HepG2 (cell line): Measurements from ENCODE around the gene NDE1. TPM values are rescaled to one million over a fixed set of nuclear protein-coding genes. Genes with fewer than 3 reads are reported as not detected.

ENCODE experiments used
- CENPX ChIP-seq: sonication (generic); formaldehyde crosslinking; IDR thresholded peaks from 2 replicates; pipeline ENCODE4 v1.9.0; 2021; ENCODE audit warnings: mild to moderate bottlenecking, missing genetic modification reagents, moderate library complexity
- HNF4G ChIP-seq, 2 experiments: sonication (generic) in 1 of 2; formaldehyde crosslinking in 1 of 2; IDR thresholded peaks; 2 replicates each; pipeline versions ENCODE4 v1.4.0 to v1.6.1; 2011 to 2020; ENCODE audit warnings: borderline replicate concordance in 2 of 2, low read depth in 2 of 2, mild to moderate bottlenecking in 2 of 2, low read length in 1 of 2, missing genetic modification reagents in 1 of 2, moderate library complexity in 1 of 2
- HNRNPH1 ChIP-seq: fragments of 200-400 bp; formaldehyde crosslinking; optimal IDR thresholded peaks from 2 replicates; pipeline ENCODE3; 2017; ENCODE audit warnings: mild to moderate bottlenecking, low read depth, low read length
- KMT2B ChIP-seq: IDR thresholded peaks from 2 replicates; pipeline ENCODE4 v1.6.1; 2016; ENCODE audit warnings: missing genetic modification reagents, missing compliant biosample characterization
- MBD4 ChIP-seq: IDR thresholded peaks from 2 replicates; pipeline ENCODE4 v1.6.1; 2012; ENCODE audit warnings: low read length, inconsistent platforms, borderline replicate concordance
- MLLT10 ChIP-seq: sonication (generic); formaldehyde crosslinking; IDR thresholded peaks from 2 replicates; pipeline ENCODE4 v1.4.0; 2020; ENCODE audit warnings: missing genetic modification reagents
- NFKBIZ ChIP-seq: IDR thresholded peaks from 2 replicates; pipeline ENCODE4 v1.6.1; 2018; ENCODE audit warnings: missing genetic modification reagents, missing compliant biosample characterization
- NONO ChIP-seq, 2 experiments: fragments of 450-650 bp in 1 of 2; sonication (generic) in 1 of 2; formaldehyde crosslinking in 1 of 2; IDR thresholded peaks in 1 of 2; conservative IDR thresholded peaks in 1 of 2; 2 replicates each; pipeline versions ENCODE4 v1.6.1 to v1.8.0; 2017 to 2022; ENCODE audit warnings: mild to moderate bottlenecking in 1 of 2, missing genetic modification reagents in 1 of 2, moderate library complexity in 1 of 2
- NR2C2 ChIP-seq: sonication (generic); formaldehyde crosslinking; IDR thresholded peaks from 2 replicates; pipeline ENCODE4 v1.4.0; 2020; ENCODE audit warnings: missing genetic modification reagents, mild to moderate bottlenecking, moderate library complexity, borderline replicate concordance
- REL ChIP-seq: sonication (generic); formaldehyde crosslinking; conservative IDR thresholded peaks from 2 replicates; pipeline ENCODE4 v1.8.0; 2022; ENCODE audit warnings: mild to moderate bottlenecking, missing genetic modification reagents, moderate library complexity
- SCMH1 ChIP-seq: sonication (generic); formaldehyde crosslinking; IDR thresholded peaks from 2 replicates; pipeline ENCODE4 v1.9.0; 2021; ENCODE audit warnings: missing genetic modification reagents, mild to moderate bottlenecking, borderline replicate concordance
- TARDBP ChIP-seq: sonication (generic); formaldehyde crosslinking; IDR thresholded peaks from 2 replicates; pipeline ENCODE4 v1.8.0; 2022; ENCODE audit warnings: mild to moderate bottlenecking, missing genetic modification reagents
- TBL1XR1 ChIP-seq: fragments of 150-350 bp; IDR thresholded peaks from 2 replicates; pipeline ENCODE4 v1.6.1; 2014; ENCODE audit warnings: borderline replicate concordance, low read length; ENCODE audit not compliant: partially characterized antibody
- ZNF496 ChIP-seq: sonication (generic); formaldehyde crosslinking; IDR thresholded peaks from 2 replicates; pipeline ENCODE4 v1.8.1; 2023; ENCODE audit warnings: mild to moderate bottlenecking, moderate library complexity, missing genetic modification reagents; ENCODE audit not compliant: insufficient replicate concordance
- ZNF577 ChIP-seq: sonication (generic); formaldehyde crosslinking; IDR thresholded peaks from 2 replicates; pipeline ENCODE4 v1.4.0; 2020; ENCODE audit warnings: mild to moderate bottlenecking, low read depth, missing genetic modification reagents, borderline replicate concordance
- ZNF768 ChIP-seq: sonication (generic); formaldehyde crosslinking; IDR thresholded peaks from 2 replicates; pipeline ENCODE4 v1.4.0; 2020; ENCODE audit warnings: missing genetic modification reagents
- ZSCAN20 ChIP-seq: sonication (generic); formaldehyde crosslinking; IDR thresholded peaks from 2 replicates; pipeline ENCODE4 v1.4.0; 2020; ENCODE audit warnings: missing genetic modification reagents, mild to moderate bottlenecking, borderline replicate concordance
- polyA plus RNA-seq, 8 experiments: library from polyadenylated mRNA; depleted of rRNA in 3 of 8; stranded (reverse) in 7 of 8; unstranded in 1 of 8; fragments of >200 nt; fragmentation: Illumina TruSeq in 4 of 8; extraction: Trizol in 4 of 8; gene quantifications; 2 replicates each; pipeline versions ENCODE4 v1.2.1 to v1.2.3, GENCODE V29; 2011 to 2016; ENCODE audit warnings: low read depth in 4 of 8, missing spikeins in 1 of 8, mixed read lengths in 1 of 8; ENCODE audit not compliant: insufficient read depth in 1 of 8
- total RNA-seq, 5 experiments: library from RNA; depleted of rRNA; stranded (reverse); fragments of >200 nt; fragmentation: Illumina TruSeq; extraction: Trizol; gene quantifications; 2 replicates each; pipeline ENCODE4 v1.2.3, GENCODE V29; 2016; ENCODE audit warnings: low read depth in 1 of 5
- TF ChIP-seq, protein P1 (sequence below): IDR thresholded peaks from 2 replicates; pipeline ENCODE4 v1.6.1; 2016
- TF ChIP-seq, protein P2 (sequence below): IDR thresholded peaks from 2 replicates; pipeline ENCODE4 v1.6.1; 2016; ENCODE audit warnings: control low read depth
- TF ChIP-seq, protein P3 (sequence below): sonication (generic); formaldehyde crosslinking; IDR thresholded peaks from 2 replicates; pipeline ENCODE4 v1.4.0; 2020; ENCODE audit warnings: low read depth, mild to moderate bottlenecking, missing genetic modification reagents
- TF ChIP-seq, protein P4 (sequence below): sonication (generic); formaldehyde crosslinking; conservative IDR thresholded peaks from 2 replicates; pipeline ENCODE4 v1.8.1; 2023; ENCODE audit warnings: missing genetic modification reagents
- TF ChIP-seq, protein P5 (sequence below): sonication (generic); formaldehyde crosslinking; IDR thresholded peaks from 2 replicates; pipeline ENCODE4 v1.5.0; 2020; ENCODE audit warnings: missing genetic modification reagents

Gene NDE1
- total and polyA plus RNA-seq, 2 of the 13 experiments (the other 11 are each of a cell fraction or from before 2014, with no cell fraction given) = 40.9 to 72.5 TPM

DNA sequence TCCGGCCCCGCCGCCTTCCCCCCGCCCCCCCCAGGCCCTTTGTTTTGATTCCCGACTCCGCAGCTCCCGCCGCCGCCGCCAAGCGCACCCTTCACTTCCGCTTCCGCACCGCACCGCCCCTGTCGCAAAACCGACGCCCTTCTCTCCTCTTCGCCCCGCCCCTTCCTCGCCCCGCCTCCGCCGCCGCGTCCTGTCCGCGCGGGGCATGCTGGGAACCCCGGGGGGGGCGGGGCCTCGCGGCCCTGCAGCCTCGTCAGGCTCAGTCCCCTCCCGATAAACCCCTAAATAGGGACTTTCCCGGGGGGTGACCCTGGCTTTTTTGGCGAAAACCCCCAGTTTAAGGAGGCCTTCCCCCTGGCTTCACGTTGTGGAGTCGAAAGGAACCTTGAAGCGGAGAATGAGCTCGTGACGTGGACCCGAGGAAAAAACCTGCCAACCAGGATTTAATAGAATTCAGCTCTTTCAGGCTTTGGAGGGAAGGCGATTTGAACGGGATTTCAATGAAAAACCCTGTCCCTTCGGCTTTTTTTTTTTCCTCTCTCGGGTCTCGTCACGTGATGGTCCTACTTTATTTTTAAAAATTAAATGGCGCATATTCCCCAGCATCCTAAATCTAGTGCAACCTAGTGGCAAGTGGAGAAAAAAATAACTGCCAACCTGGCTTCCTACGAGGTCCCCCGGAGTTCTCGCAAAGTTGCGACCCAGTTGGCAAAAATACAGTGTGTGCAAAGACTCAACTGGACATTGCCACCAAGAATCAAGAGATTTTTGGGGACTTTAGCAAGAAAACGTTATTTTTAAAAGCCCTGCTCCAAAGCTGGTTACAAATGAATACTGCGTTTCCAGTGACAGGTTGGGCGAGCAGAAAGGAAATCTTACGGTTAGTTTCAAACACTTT, 6.7 kb upstream of the NDE1 start, which contains the start of gene MARF1 (continued):
- TF ChIP-seq ZNF768 (CRISPR knock-in tag) = 0 out of 2 replicates have a peak, but pooled peaks have one; percentile 22
- TF ChIP-seq, protein P1, sequence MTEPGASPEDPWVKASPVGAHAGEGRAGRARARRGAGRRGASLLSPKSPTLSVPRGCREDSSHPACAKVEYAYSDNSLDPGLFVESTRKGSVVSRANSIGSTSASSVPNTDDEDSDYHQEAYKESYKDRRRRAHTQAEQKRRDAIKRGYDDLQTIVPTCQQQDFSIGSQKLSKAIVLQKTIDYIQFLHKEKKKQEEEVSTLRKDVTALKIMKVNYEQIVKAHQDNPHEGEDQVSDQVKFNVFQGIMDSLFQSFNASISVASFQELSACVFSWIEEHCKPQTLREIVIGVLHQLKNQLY (CRISPR knock-in tag) = no peak; the same call in none of the 2 replicates
- TF ChIP-seq HNRNPH1 = peak; percentile 91
- TF ChIP-seq, protein P2, sequence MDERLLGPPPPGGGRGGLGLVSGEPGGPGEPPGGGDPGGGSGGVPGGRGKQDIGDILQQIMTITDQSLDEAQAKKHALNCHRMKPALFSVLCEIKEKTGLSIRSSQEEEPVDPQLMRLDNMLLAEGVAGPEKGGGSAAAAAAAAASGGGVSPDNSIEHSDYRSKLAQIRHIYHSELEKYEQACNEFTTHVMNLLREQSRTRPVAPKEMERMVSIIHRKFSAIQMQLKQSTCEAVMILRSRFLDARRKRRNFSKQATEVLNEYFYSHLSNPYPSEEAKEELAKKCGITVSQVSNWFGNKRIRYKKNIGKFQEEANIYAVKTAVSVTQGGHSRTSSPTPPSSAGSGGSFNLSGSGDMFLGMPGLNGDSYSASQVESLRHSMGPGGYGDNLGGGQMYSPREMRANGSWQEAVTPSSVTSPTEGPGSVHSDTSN (CRISPR knock-in tag) = 0 out of 2 replicates have a peak, but pooled peaks have one; percentile 43
- TF ChIP-seq SCMH1 (CRISPR knock-in tag) = no peak
- TF ChIP-seq ZSCAN20 = no peak; the same call in 1 of the 2 replicates
- peak; percentile 78 for TF ChIP-seq TBL1XR1
- no peak for TF ChIP-seq ZNF496 (CRISPR knock-in tag)
- TF ChIP-seq MBD4 = no peak
- peak; percentile 58; the same call in 1 of the 2 replicates for TF ChIP-seq REL (CRISPR knock-in tag)
- TF ChIP-seq, protein P3, sequence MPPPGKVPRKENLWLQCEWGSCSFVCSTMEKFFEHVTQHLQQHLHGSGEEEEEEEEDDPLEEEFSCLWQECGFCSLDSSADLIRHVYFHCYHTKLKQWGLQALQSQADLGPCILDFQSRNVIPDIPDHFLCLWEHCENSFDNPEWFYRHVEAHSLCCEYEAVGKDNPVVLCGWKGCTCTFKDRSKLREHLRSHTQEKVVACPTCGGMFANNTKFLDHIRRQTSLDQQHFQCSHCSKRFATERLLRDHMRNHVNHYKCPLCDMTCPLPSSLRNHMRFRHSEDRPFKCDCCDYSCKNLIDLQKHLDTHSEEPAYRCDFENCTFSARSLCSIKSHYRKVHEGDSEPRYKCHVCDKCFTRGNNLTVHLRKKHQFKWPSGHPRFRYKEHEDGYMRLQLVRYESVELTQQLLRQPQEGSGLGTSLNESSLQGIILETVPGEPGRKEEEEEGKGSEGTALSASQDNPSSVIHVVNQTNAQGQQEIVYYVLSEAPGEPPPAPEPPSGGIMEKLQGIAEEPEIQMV (CRISPR knock-in tag) = no peak
- TF ChIP-seq NR2C2 = no peak; the same call in 1 of the 2 replicates
- TF ChIP-seq HNF4G (IDR thresholded peaks at IDR 0.05; ENCODE audit: borderline replicate concordance, low read depth, low read length) = no peak
- TF ChIP-seq HNF4G (CRISPR knock-in tag; IDR thresholded peaks at IDR 0.05; ENCODE audit: borderline replicate concordance, low read depth) = peak; percentile 42; the same call in 1 of the 2 replicates
- peak; percentile 82; the same call in 1 of the 2 replicates for TF ChIP-seq KMT2B
- no peak for TF ChIP-seq NONO (IDR thresholded peaks at IDR 0.05)
- peak; percentile 91 for TF ChIP-seq NONO (CRISPR knock-in tag; conservative IDR thresholded peaks at IDR 0.05)
- TF ChIP-seq, protein P4, sequence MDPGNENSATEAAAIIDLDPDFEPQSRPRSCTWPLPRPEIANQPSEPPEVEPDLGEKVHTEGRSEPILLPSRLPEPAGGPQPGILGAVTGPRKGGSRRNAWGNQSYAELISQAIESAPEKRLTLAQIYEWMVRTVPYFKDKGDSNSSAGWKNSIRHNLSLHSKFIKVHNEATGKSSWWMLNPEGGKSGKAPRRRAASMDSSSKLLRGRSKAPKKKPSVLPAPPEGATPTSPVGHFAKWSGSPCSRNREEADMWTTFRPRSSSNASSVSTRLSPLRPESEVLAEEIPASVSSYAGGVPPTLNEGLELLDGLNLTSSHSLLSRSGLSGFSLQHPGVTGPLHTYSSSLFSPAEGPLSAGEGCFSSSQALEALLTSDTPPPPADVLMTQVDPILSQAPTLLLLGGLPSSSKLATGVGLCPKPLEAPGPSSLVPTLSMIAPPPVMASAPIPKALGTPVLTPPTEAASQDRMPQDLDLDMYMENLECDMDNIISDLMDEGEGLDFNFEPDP (CRISPR knock-in tag) = 0 out of 2 replicates have a peak, but pooled peaks have one; percentile 94
- TF ChIP-seq NFKBIZ (CRISPR knock-in tag) = peak; percentile 30; the same call in 1 of the 2 replicates
- no peak for TF ChIP-seq ZNF577 (CRISPR knock-in tag)
- 0 out of 2 replicates have a peak, but pooled peaks have one; percentile 24 for TF ChIP-seq MLLT10
- no peak for TF ChIP-seq CENPX (CRISPR knock-in tag)
- TF ChIP-seq TARDBP = peak; percentile 68
- TF ChIP-seq, protein P5, sequence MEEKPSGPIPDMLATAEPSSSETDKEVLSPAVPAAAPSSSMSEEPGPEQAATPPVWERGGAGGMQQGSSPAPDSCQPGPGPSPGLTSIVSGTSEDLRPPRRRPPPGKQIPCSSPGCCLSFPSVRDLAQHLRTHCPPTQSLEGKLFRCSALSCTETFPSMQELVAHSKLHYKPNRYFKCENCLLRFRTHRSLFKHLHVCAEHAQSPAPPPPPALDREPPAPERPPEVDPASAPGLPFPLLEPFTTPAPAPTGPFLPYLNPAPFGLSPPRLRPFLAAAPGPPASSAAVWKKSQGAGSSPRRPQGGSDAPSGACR = peak; percentile 19; the same call in 1 of the 2 replicates
